ENCODE measurements around the gene CAMK1D. TPM values are rescaled to one million over a fixed set of nuclear protein-coding genes. Genes with fewer than 3 reads are reported as not detected.

CAMK1D gene
- total RNA-seq, 2 experiments from 2014 or later = 28.8 to 35.3 TPM

GRCh38 chr10:12633776-12634620, 284.7 kb downstream of the CAMK1D start:
- no peak for DNase-seq
- no peak overlapping the region for H3K27ac ChIP-seq (ENCODE audit: low read depth in 1 of 2, low read length in 2 of 2)
- H3K27me3 Mint-ChIP-seq = no peaks in the 10 kb centered on the region
- H3K4me3 ChIP-seq (ENCODE audit: low read length) = no peak overlapping the region
- peaks cover 20% of the 10 kb centered on the region for H3K4me1 ChIP-seq (ENCODE audit: insufficient read depth, low read length)
- ChIA-PET CTCF (no interaction called here), POLR2A (interaction anchor here (0.6 to 1.4 kb wide), 4 partner anchors 8 to 438 kb away, joined by 3 to 4 read pairs (median 3); partner anchors contain the start of genes CDC123 and NUDT5)
- no peak for ATAC-seq (ENCODE audit: poor library complexity)
- H3K9me3 ChIP-seq (ENCODE audit: control insufficient read depth in 1 of 2, insufficient read depth in 1 of 2, low read length in 2 of 2) = no peaks in the 10 kb centered on the region
- H3K27me3 ChIP-seq (ENCODE audit: control insufficient read depth in 1 of 2, insufficient read depth in 2 of 2, low read length in 2 of 2) = no peaks in the 10 kb centered on the region
- intact Hi-C loops (cut with DNase I, micrococcal nuclease) = no loop called here
- peaks cover 73% of the 10 kb centered on the region for H3K4me1 Mint-ChIP-seq (ENCODE audit: low read depth)
- H3K9me3 Mint-ChIP-seq = no peaks in the 10 kb centered on the region
- no peaks in the 10 kb centered on the region for H3K36me3 ChIP-seq (ENCODE audit: insufficient read depth, low read length)
- peak overlapping the region; percentile 93 for H3K27ac Mint-ChIP-seq
- TF ChIP-seq CTCF (IDR thresholded peaks at IDR 0.05) = no peak
- no peaks in the 10 kb centered on the region for H3K36me3 Mint-ChIP-seq (ENCODE audit: low read depth)
- H3K4me3 Mint-ChIP-seq = peak overlapping the region; percentile 16

GRCh38 chr10:12634621-12634931, 285.2 kb downstream of the CAMK1D start:
- Mint-ChIP-seq H3K4me3 (peak overlapping the region; percentile 79), H3K9me3 (no peaks in the 10 kb centered on the region), H3K4me1 (ENCODE audit: low read depth) (peaks cover 68% of the 10 kb centered on the region), H3K36me3 (ENCODE audit: low read depth) (no peaks in the 10 kb centered on the region), H3K27me3 (no peaks in the 10 kb centered on the region), H3K27ac (peak overlapping the region; percentile 93)
- ATAC-seq (ENCODE audit: poor library complexity) (no peak), DNase-seq (no peak)
- POLR2A ChIA-PET = interaction anchor here (0.6 to 1.4 kb wide), 3 partner anchors 8 to 439 kb away, joined by 3 to 4 read pairs (median 3); partner anchors contain the start of genes CDC123 and NUDT5
- Histone ChIP-seq H3K27ac (ENCODE audit: low read depth in 1 of 2, low read length in 2 of 2) (no peak overlapping the region), H3K4me3 (ENCODE audit: low read length) (no peak overlapping the region), H3K9me3 (ENCODE audit: control insufficient read depth in 1 of 2, insufficient read depth in 1 of 2, low read length in 2 of 2) (no peaks in the 10 kb centered on the region), H3K36me3 (ENCODE audit: insufficient read depth, low read length) (no peaks in the 10 kb centered on the region), H3K4me1 (ENCODE audit: insufficient read depth, low read length) (peaks cover 20% of the 10 kb centered on the region), H3K27me3 (ENCODE audit: control insufficient read depth in 1 of 2, insufficient read depth in 2 of 2, low read length in 2 of 2) (no peaks in the 10 kb centered on the region)
- intact Hi-C loops (cut with DNase I, micrococcal nuclease) = no loop called here
- CTCF ChIA-PET = no interaction called here
- no peak for TF ChIP-seq CTCF (IDR thresholded peaks at IDR 0.05)

GRCh38 chr10:12635127-12635541, 285.8 kb downstream of the CAMK1D start:
- H3K27ac ChIP-seq (ENCODE audit: low read depth in 1 of 2, low read length in 2 of 2) = no peak overlapping the region
- no peak overlapping the region for H3K4me3 ChIP-seq (ENCODE audit: low read length)
- no peaks in the 10 kb centered on the region for H3K9me3 ChIP-seq (ENCODE audit: control insufficient read depth in 1 of 2, insufficient read depth in 1 of 2, low read length in 2 of 2)
- no peaks in the 10 kb centered on the region for H3K36me3 ChIP-seq (ENCODE audit: insufficient read depth, low read length)
- no peaks in the 10 kb centered on the region for H3K36me3 Mint-ChIP-seq (ENCODE audit: low read depth)
- peak overlapping the region; percentile 79 for H3K4me3 Mint-ChIP-seq
- peaks cover 17% of the 10 kb centered on the region for H3K4me1 ChIP-seq (ENCODE audit: insufficient read depth, low read length)
- H3K27me3 Mint-ChIP-seq = no peaks in the 10 kb centered on the region
- peak; percentile 82 for ATAC-seq (ENCODE audit: poor library complexity)
- intact Hi-C loops (cut with DNase I, micrococcal nuclease) = loop anchor here in 1 of 2 experiments (5.0 kb wide), 1 partner anchor 43 kb away; no protein-coding TSS in a partner anchor
- H3K9me3 Mint-ChIP-seq = no peaks in the 10 kb centered on the region
- peaks cover 63% of the 10 kb centered on the region for H3K4me1 Mint-ChIP-seq (ENCODE audit: low read depth)
- H3K27me3 ChIP-seq (ENCODE audit: control insufficient read depth in 1 of 2, insufficient read depth in 2 of 2, low read length in 2 of 2) = no peaks in the 10 kb centered on the region
- ChIA-PET POLR2A (interaction anchor here (0.6 to 1.4 kb wide), 3 partner anchors 9 to 439 kb away, joined by 3 to 4 read pairs (median 3); partner anchors contain the start of genes CDC123 and NUDT5), CTCF (no interaction called here)
- DNase-seq = peak in 10 of 14 experiments; percentile 5 to 42 (median 22)
- H3K27ac Mint-ChIP-seq = peak overlapping the region; percentile 93
- no peak for TF ChIP-seq CTCF (IDR thresholded peaks at IDR 0.05)

All from CD4-positive, alpha-beta T cell (primary cell).